ENCODE measurements around the gene NUP155.
"Not testable (repeated sequence)": the region's sequence is repeated elsewhere in the genome, so short reads cannot be mapped to it uniquely, and the experiment has no call there.

NUP155 gene

GRCh38 chr5:37275511-37275910 lies 95.4 kb downstream of the NUP155 start:
- H3K4me3 ChIP-seq (ENCODE audit: low read depth, low read length) = no peak overlapping the region
- no peak for TF ChIP-seq CTCF (IDR thresholded peaks at IDR 0.05; ENCODE audit: borderline replicate concordance, insufficient read depth, low read depth, low read length)

GRCh38 chr5:37272511-37272910 lies 98.4 kb downstream of the NUP155 start:
- no peak overlapping the region for H3K4me3 ChIP-seq (ENCODE audit: low read depth, low read length)
- TF ChIP-seq CTCF (IDR thresholded peaks at IDR 0.05; ENCODE audit: borderline replicate concordance, insufficient read depth, low read depth, low read length) = no peak

- not testable (repeated sequence) for H3K4me3 ChIP-seq (ENCODE audit: low read depth, low read length)
Observed at GRCh38 chr5:37268100-37268499, 102.8 kb downstream of the NUP155 start.

GRCh38 chr5:37255774-37256358 lies 115.0 kb downstream of the NUP155 start:
- no peak for TF ChIP-seq CTCF (IDR thresholded peaks at IDR 0.05; ENCODE audit: borderline replicate concordance, insufficient read depth, low read depth, low read length)
- no peak overlapping the region for H3K4me3 ChIP-seq (ENCODE audit: low read depth, low read length)

- H3K4me3 ChIP-seq (ENCODE audit: low read depth, low read length) = no peak overlapping the region
- TF ChIP-seq CTCF (IDR thresholded peaks at IDR 0.05; ENCODE audit: borderline replicate concordance, insufficient read depth, low read depth, low read length) = no peak
Observed at GRCh38 chr5:37254581-37254980, 116.3 kb downstream of the NUP155 start.

- no peak for TF ChIP-seq CTCF (IDR thresholded peaks at IDR 0.05; ENCODE audit: borderline replicate concordance, insufficient read depth, low read depth, low read length)
- H3K4me3 ChIP-seq (ENCODE audit: low read depth, low read length) = no peak overlapping the region
Observed at GRCh38 chr5:37251665-37252064, 119.2 kb downstream of the NUP155 start.

GRCh38 chr5:37249815-37250164 lies 121.1 kb downstream of the NUP155 start:
- H3K4me3 ChIP-seq (ENCODE audit: low read depth, low read length) = peak overlapping the region; percentile 91
- no peak for TF ChIP-seq CTCF (IDR thresholded peaks at IDR 0.05; ENCODE audit: borderline replicate concordance, insufficient read depth, low read depth, low read length)
